IMR-90 (cell line): Measurements from ENCODE around the gene H1-8. TPM values are rescaled to one million over a fixed set of nuclear protein-coding genes. Genes with fewer than 3 reads are reported as not detected.

Experiments
- ATAC-seq: fragments of 200-7000 bp; cut with Tn5 transposase; 2 replicates; pipeline ENCODE4 v1.9.1; 2020; ENCODE audit warnings: low read depth, mild to moderate bottlenecking, moderate library complexity
- BruUV-seq: library from RNA; stranded (reverse); fragments of 400-500 nt; replicated peaks from 2 replicates; lab custom pipeline; 2021; lab: Mats Ljungman, UMichigan
- CTCF ChIA-PET: fragments of 300-600 bp; formaldehyde crosslinking; extraction: SDS; loops from one replicate; lab custom pipeline; 2021; ENCODE audit warnings: antibody characterized with exemption; lab: Yijun Ruan, JAX
- POLR2A ChIA-PET: fragments of 300-600 bp; sonication (Branson Sonifier 250); formaldehyde crosslinking; loops from one replicate; lab custom pipeline; 2022; ENCODE audit warnings: antibody characterized with exemption; ENCODE audit not compliant: unreplicated experiment; lab: Charles Lee
- DNase-seq: peaks from one replicate; pipeline ENCODE4 v3.0.0; 2013
- H2AFZ ChIP-seq: replicated peaks from 2 replicates; pipeline ENCODE3; 2013; ENCODE audit warnings: low read length, mild to moderate bottlenecking; ENCODE audit not compliant: poor library complexity
- H2AK5ac ChIP-seq: 2 replicates; pipeline ENCODE4 v1.6.1; 2013; ENCODE audit warnings: low read depth, low read length, inconsistent platforms
- H2AK9ac ChIP-seq: replicated peaks from 2 replicates; pipeline ENCODE3; 2013; ENCODE audit warnings: mild to moderate bottlenecking, low read depth, low read length, moderate library complexity; ENCODE audit not compliant: poor library complexity
- H2BK120ac ChIP-seq: 2 replicates; pipeline ENCODE4 v1.6.1; 2013; ENCODE audit warnings: low read depth, low read length, inconsistent platforms
- H2BK15ac ChIP-seq: 3 replicates; pipeline ENCODE4 v1.6.1; 2013; ENCODE audit warnings: low read depth, low read length, inconsistent platforms
- H2BK20ac ChIP-seq: 2 replicates; pipeline ENCODE4 v1.6.1; 2013; ENCODE audit warnings: low read depth, mild to moderate bottlenecking, inconsistent platforms, low read length, moderate library complexity
- H2BK5ac ChIP-seq: 2 replicates; pipeline ENCODE4 v1.6.1; 2013; ENCODE audit warnings: mild to moderate bottlenecking, low read depth, low read length, inconsistent platforms; ENCODE audit not compliant: poor library complexity, severe bottlenecking
- H3K14ac ChIP-seq: replicated peaks from 2 replicates; pipeline ENCODE4 v1.6.1; 2013; ENCODE audit warnings: low read depth, low read length, inconsistent platforms
- H3K18ac ChIP-seq: 2 replicates; pipeline ENCODE4 v1.6.1; 2013; ENCODE audit warnings: low read depth, low read length, control low read depth
- H3K23ac ChIP-seq: 2 replicates; pipeline ENCODE4 v1.6.1; 2013; ENCODE audit warnings: low read depth, low read length, inconsistent platforms
- H3K27ac ChIP-seq: 2 replicates; pipeline ENCODE4 v1.5.1; 2013; ENCODE audit warnings: mild to moderate bottlenecking, control low read depth, low read length; ENCODE audit not compliant: insufficient read depth
- H3K27me3 ChIP-seq: 2 replicates; pipeline ENCODE4 v1.6.1; 2013; ENCODE audit warnings: low read length; ENCODE audit not compliant: control insufficient read depth, insufficient read depth
- H3K36me3 ChIP-seq: 2 replicates; pipeline ENCODE4 v1.6.1; 2013; ENCODE audit warnings: low read length, mixed read lengths; ENCODE audit not compliant: control insufficient read depth, insufficient read depth
- H3K4ac ChIP-seq: 2 replicates; pipeline ENCODE4 v1.6.1; 2013; ENCODE audit warnings: low read depth, low read length, inconsistent platforms
- H3K4me1 ChIP-seq: 2 replicates; pipeline ENCODE4 v1.6.1; 2013; ENCODE audit warnings: low read length, mixed read lengths; ENCODE audit not compliant: control insufficient read depth, insufficient read depth
- H3K4me2 ChIP-seq: 2 replicates; pipeline ENCODE4 v1.6.1; 2013; ENCODE audit warnings: low read depth, mild to moderate bottlenecking, control low read depth, low read length, moderate library complexity
- H3K4me3 ChIP-seq: 2 replicates; pipeline ENCODE4 v1.5.1; 2013; ENCODE audit warnings: low read depth, mild to moderate bottlenecking, control low read depth, low read length, moderate library complexity; ENCODE audit not compliant: insufficient read depth
- H3K56ac ChIP-seq: 2 replicates; pipeline ENCODE4 v1.6.1; 2013; ENCODE audit warnings: low read length, inconsistent platforms; ENCODE audit not compliant: insufficient read depth; ENCODE audit errors: extremely low read depth
- H3K79me1 ChIP-seq, 2 experiments: 2 replicates each; pipeline ENCODE4 v1.6.1; 2013; ENCODE audit warnings: low read length in 2 of 2, inconsistent platforms in 1 of 2, low read depth in 1 of 2
- H3K9ac ChIP-seq: 2 replicates; pipeline ENCODE4 v1.6.1; 2013; ENCODE audit warnings: low read depth, low read length, control low read depth
- H3K9me1 ChIP-seq: 2 replicates; pipeline ENCODE4 v1.6.1; 2013; ENCODE audit warnings: low read length, inconsistent platforms; ENCODE audit not compliant: insufficient read depth
- H3K9me3 ChIP-seq: 2 replicates; pipeline ENCODE4 v1.6.1; 2013; ENCODE audit warnings: low read length; ENCODE audit not compliant: control insufficient read depth, insufficient read depth
- H4K20me1 ChIP-seq: 2 replicates; pipeline ENCODE4 v1.6.1; 2013; ENCODE audit warnings: low read length, inconsistent platforms; ENCODE audit not compliant: insufficient read depth
- H4K5ac ChIP-seq: 2 replicates; pipeline ENCODE4 v1.6.1; 2013; ENCODE audit warnings: mild to moderate bottlenecking, low read depth, low read length, control low read depth
- H4K8ac ChIP-seq, 2 experiments: 2 replicates each; pipeline ENCODE4 v1.6.1; 2013; ENCODE audit warnings: low read depth in 2 of 2, low read length in 2 of 2, control low read depth in 1 of 2, inconsistent platforms in 1 of 2
- H4K91ac ChIP-seq: 2 replicates; pipeline ENCODE4 v1.6.1; 2013; ENCODE audit warnings: low read depth, low read length, inconsistent platforms; ENCODE audit not compliant: insufficient read depth
- BHLHE40 ChIP-seq: fragments of 150-350 bp; IDR thresholded peaks from 2 replicates; pipeline ENCODE4 v1.6.1; 2016; ENCODE audit warnings: mild to moderate bottlenecking, low read depth, low read length
- CEBPB ChIP-seq: IDR thresholded peaks from 2 replicates; pipeline ENCODE4 v1.6.1; 2012; ENCODE audit warnings: low read depth, low read length, improper control_type of control experiment
- CHD1 ChIP-seq: IDR thresholded peaks from 2 replicates; pipeline ENCODE4 v1.6.1; 2012; ENCODE audit warnings: low read depth, low read length, improper control_type of control experiment
- CTCF ChIP-seq: conservative IDR thresholded peaks from 2 replicates; pipeline ENCODE4 v1.5.1; 2012; ENCODE audit warnings: mild to moderate bottlenecking, low read depth, low read length, improper control_type of control experiment
- ELK1 ChIP-seq: fragments of 150-350 bp; IDR thresholded peaks from 2 replicates; pipeline ENCODE4 v1.6.1; 2016; ENCODE audit warnings: low read depth, mild to moderate bottlenecking, low read length, moderate library complexity, borderline replicate concordance
- FOS ChIP-seq: fragments of 150-350 bp; IDR thresholded peaks from 2 replicates; pipeline ENCODE4 v1.6.1; 2016; ENCODE audit warnings: low read depth, low read length
- MAFK ChIP-seq: IDR thresholded peaks from 2 replicates; pipeline ENCODE4 v1.6.1; 2012; ENCODE audit warnings: low read depth, low read length, improper control_type of control experiment
- MAZ ChIP-seq: IDR thresholded peaks from 2 replicates; pipeline ENCODE4 v1.6.1; 2012; ENCODE audit warnings: low read depth, mild to moderate bottlenecking, low read length, improper control_type of control experiment, moderate library complexity, borderline replicate concordance
- MXI1 ChIP-seq: IDR thresholded peaks from 2 replicates; pipeline ENCODE4 v1.6.1; 2012; ENCODE audit warnings: low read depth, mild to moderate bottlenecking, low read length, moderate library complexity, borderline replicate concordance
- NFE2L2 ChIP-seq: fragments of 150-350 bp; IDR thresholded peaks from 2 replicates; pipeline ENCODE4 v1.6.1; 2016; ENCODE audit warnings: low read depth, mild to moderate bottlenecking, low read length
- POLR2A ChIP-seq: IDR thresholded peaks from 2 replicates; pipeline ENCODE4 v1.6.1; 2012; ENCODE audit warnings: mild to moderate bottlenecking, low read depth, low read length
- RAD21 ChIP-seq: IDR thresholded peaks from 2 replicates; pipeline ENCODE4 v1.6.1; 2012; ENCODE audit warnings: low read length, improper control_type of control experiment
- RCOR1 ChIP-seq: IDR thresholded peaks from 2 replicates; pipeline ENCODE4 v1.6.1; 2012; ENCODE audit warnings: mild to moderate bottlenecking, low read length, improper control_type of control experiment; ENCODE audit not compliant: insufficient replicate concordance
- RFX5 ChIP-seq: IDR thresholded peaks from 2 replicates; pipeline ENCODE4 v1.8.0; 2012; ENCODE audit warnings: low read depth, mild to moderate bottlenecking, low read length, moderate library complexity
- SMC3 ChIP-seq: fragments of 150-350 bp; IDR thresholded peaks from 2 replicates; pipeline ENCODE4 v1.6.1; 2016; ENCODE audit warnings: low read depth, mild to moderate bottlenecking, antibody characterized with exemption, low read length, moderate library complexity
- WGBS, 2 experiments: methylation state at CpG; one replicate each; pipeline versions ENCODE4 v1.1.5 to v1.1.7; 2013; ENCODE audit warnings: missing lambda C conversion rate in 2 of 2; ENCODE audit not compliant: insufficient read length in 1 of 2; ENCODE audit errors: extremely low coverage in 2 of 2; 5-methylcytosine and 5-hydroxymethylcytosine counted together
- dilution Hi-C: fragments of 300-500 bp; cut with HindIII; formaldehyde crosslinking; loops from one replicate; pipeline ENCODE4 v1.14.3; 2018; ENCODE audit warnings: low sequenced_read_pairs; ENCODE audit not compliant: unreplicated experiment
- in situ Hi-C: fragments of 300-500 bp; cut with MboI; formaldehyde crosslinking; loops from 3 replicates; pipeline ENCODE4 v1.14.3; 2019; ENCODE audit warnings: low sequenced_read_pairs, inconsistent platforms, mixed read lengths
- intact Hi-C: fragments of 100-400 bp; cut with micrococcal nuclease; formaldehyde crosslinking; loops from 2 replicates; pipeline ENCODE4 v1.10.0; 2022
- polyA plus RNA-seq, 3 experiments: library from polyadenylated mRNA; depleted of rRNA; stranded (reverse); fragments of >200 nt; gene quantifications; 2 replicates each; pipeline ENCODE4 v1.2.3, GENCODE V29; 2012; ENCODE audit warnings: low replicate concordance in 1 of 3
- total RNA-seq: library from RNA; depleted of rRNA; stranded (reverse); fragments of >200 nt; gene quantifications from 2 replicates; pipeline ENCODE4 v1.2.3, GENCODE V29; 2012
- TF ChIP-seq, protein P1 (sequence below): fragments of 150-350 bp; IDR thresholded peaks from 2 replicates; pipeline ENCODE4 v1.6.1; 2017; ENCODE audit warnings: mild to moderate bottlenecking, antibody characterized with exemption, low read length, low read depth

Gene H1-8
- total and polyA plus RNA-seq, 2 of the 4 experiments (the other 2 are of a cell fraction): not detected

DNA sequence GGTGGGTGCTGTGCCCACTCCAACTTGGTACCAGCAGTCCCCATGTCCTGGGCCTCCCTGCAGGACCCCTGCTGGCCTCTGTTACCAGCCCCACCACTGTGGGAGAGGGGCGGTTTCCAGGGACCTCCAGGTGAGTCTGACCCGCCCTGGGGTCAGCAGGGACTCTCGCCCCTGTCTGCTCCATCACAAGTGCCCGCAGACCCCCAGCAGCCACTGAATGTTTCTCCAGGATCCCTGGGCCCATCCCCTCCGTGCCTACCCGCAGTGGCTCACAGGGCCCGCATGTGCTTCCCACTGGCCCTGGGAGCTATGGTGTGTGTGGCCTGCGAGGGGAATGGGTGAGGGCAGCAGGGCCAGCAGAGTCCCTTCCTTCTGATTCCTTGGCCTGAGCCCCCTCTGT, 24.4 kb upstream of the H1-8 start:
- Histone ChIP-seq H4K8ac (no peak overlapping the region), H3K9ac (no peak overlapping the region), H2BK20ac (no peak overlapping the region), H3K4me3 (no peak overlapping the region), H3K27me3 (no peaks in the 10 kb centered on the region), H3K4ac (no peak overlapping the region), H2AFZ (no peak overlapping the region), H3K56ac (no peak overlapping the region), H4K20me1 (no peaks in the 10 kb centered on the region), H3K23ac (no peak overlapping the region), H2BK120ac (no peak overlapping the region), H3K4me1 (no peaks in the 10 kb centered on the region), H2AK9ac (no peak overlapping the region), H3K9me1 (peaks cover 3% of the 10 kb centered on the region; the same call in 1 of the 2 replicates), H3K79me1 (no peaks in the 10 kb centered on the region), H2AK5ac (no peak overlapping the region), H4K5ac (no peak overlapping the region), H4K91ac (no peak overlapping the region), H3K9me3 (no peaks in the 10 kb centered on the region), H3K27ac (no peak overlapping the region), H3K36me3 (peaks cover 11% of the 10 kb centered on the region; the same call in 1 of the 2 replicates), H3K4me2 (no peak overlapping the region), H2BK5ac (no peak overlapping the region), H2BK15ac (no peak overlapping the region), H3K18ac (no peak overlapping the region), H3K14ac (no peak overlapping the region)
- intact Hi-C loops: no loop called here
- no TSS peak for BruUV-seq
- DNase-seq (no peak), ATAC-seq (no peak)
- WGBS, 2 experiments: no CpG with 5 or more reads among the region's 8 CpGs
- ChIA-PET POLR2A (interaction anchor here (0.5 kb wide), 1 partner anchor 78 kb away, joined by 3 read pairs; no protein-coding TSS in a partner anchor), CTCF (no interaction called here)
- no peak for TF ChIP-seq RFX5
- TF ChIP-seq FOS: no peak
- TF ChIP-seq POLR2A: no peak
- no peak for TF ChIP-seq CHD1
- TF ChIP-seq RCOR1: no peak
- TF ChIP-seq CTCF: no peak
- TF ChIP-seq BHLHE40: no peak
- TF ChIP-seq ELK1: no peak
- no peak for TF ChIP-seq MAFK
- TF ChIP-seq RAD21: no peak
- no peak for TF ChIP-seq NFE2L2
- TF ChIP-seq CEBPB: no peak
- TF ChIP-seq, protein P1, sequence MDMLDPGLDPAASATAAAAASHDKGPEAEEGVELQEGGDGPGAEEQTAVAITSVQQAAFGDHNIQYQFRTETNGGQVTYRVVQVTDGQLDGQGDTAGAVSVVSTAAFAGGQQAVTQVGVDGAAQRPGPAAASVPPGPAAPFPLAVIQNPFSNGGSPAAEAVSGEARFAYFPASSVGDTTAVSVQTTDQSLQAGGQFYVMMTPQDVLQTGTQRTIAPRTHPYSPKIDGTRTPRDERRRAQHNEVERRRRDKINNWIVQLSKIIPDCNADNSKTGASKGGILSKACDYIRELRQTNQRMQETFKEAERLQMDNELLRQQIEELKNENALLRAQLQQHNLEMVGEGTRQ: no peak
- no peak for TF ChIP-seq SMC3
- no peak for TF ChIP-seq MAZ
- no peak for TF ChIP-seq MXI1
- in situ Hi-C loops: no loop called here
- dilution Hi-C loops: no loop called here
